Lung microvascular endothelial cell (primary cell): ENCODE measurements around the gene ZSCAN10. TPM values are rescaled to one million over a fixed set of nuclear protein-coding genes. Genes with fewer than 3 reads are reported as not detected.
"Not testable (repeated sequence)": the region's sequence is repeated elsewhere in the genome, so short reads cannot be mapped to it uniquely, and the experiment has no call there.

Experiments used
- DNase-seq, 2 donors: peaks; one replicate each; pipeline versions ENCODE4 v3.0.0 to v3.0.0-alpha.2; 2010; ENCODE audit warnings: low read depth in 2 of 2
- total RNA-seq: library from RNA; depleted of rRNA; stranded (reverse); fragments of >200 nt; gene quantifications from 2 replicates; pipeline ENCODE4 v1.2.1, GENCODE V29; 2014

The ZSCAN10 gene
- total RNA-seq, 1 donor from 2014 or later, result not detected

DNA sequence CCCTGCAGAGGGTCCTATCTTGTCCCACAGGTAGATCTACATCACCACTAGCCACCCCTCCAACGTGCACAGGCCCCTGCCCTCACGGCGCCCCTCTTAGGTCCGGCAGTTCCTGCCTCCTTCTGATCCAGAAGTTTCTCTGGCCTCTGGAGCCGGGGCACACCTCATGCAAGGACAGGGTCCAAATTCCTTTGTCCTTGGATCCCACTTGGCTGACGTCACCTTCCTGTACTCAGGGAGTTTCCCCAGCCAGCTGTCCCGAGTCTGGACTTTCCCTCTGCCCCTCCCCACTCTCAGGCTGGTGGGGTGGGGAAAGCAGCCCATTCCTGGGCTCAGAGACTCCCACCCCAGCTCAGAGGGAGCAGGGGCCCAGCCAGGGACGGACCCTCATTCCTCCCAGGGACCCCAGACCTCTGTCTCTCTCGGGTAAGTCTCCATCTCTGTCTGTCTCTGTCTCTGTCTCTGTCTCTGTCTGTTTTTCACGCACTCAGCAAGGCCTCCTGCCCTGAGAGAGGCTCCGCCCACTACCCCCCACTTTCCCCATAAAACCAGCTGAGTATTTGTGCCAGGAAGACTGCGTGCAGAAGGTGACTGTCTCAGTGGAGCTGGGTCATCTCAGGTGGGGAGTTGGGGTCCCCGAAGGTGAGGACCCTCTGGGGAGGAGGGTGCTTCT, 33.9 kb downstream of the ZSCAN10 start, which contains the start of gene IL32:
Gene IL32, plus strand, starts transcription at position 572 of the 673 bp plus-strand sequence. CDS start 172 bp downstream, outside the sequence.
- DNase-seq, result peak; percentile 81 to 91

- DNase-seq, result no peak
Measured at GRCh38 chr16:3063625-3064386, 35.3 kb downstream of the ZSCAN10 start.

GRCh38 chr16:3062553-3062952, 36.5 kb downstream of the ZSCAN10 start:
- DNase-seq, result no peak

DNA sequence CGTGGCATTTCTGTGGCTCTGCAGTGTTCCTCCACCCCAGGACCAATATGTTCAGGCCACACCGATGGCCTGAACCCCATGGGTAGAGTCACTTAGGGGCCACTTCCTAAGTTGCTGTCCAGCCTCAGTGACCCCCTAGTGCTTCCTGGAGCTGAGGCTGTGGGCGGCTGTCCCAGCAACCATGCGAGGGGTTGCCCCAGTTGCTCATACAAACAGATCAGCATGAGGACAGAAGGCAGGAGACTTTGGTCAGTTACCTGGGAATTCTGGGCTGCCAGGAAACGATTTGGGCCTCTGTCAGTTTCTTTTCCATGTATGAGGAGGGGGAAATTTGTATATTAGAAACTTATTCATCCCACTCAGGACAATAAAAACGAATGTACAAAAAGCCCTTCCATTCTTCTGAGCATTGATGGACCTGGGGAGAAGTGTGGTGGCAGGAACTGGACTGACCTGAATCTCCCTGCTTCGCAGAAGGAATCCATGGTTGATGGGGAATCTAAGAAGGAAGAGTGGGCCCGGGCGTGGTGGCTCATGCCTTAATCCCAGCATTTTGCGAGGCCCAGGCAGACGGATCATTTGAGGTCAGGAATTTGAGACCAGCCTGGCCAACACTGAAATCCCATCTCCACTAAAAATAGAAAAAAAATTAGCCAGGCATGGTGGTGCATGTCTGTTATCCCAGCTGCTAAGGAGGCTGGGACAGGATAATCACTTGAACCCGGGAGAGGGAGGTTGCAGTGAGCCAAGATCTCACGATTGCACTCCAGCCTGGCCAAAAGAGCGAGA, 38.6 kb downstream of the ZSCAN10 start:
- DNase-seq, result no peak

DNA sequence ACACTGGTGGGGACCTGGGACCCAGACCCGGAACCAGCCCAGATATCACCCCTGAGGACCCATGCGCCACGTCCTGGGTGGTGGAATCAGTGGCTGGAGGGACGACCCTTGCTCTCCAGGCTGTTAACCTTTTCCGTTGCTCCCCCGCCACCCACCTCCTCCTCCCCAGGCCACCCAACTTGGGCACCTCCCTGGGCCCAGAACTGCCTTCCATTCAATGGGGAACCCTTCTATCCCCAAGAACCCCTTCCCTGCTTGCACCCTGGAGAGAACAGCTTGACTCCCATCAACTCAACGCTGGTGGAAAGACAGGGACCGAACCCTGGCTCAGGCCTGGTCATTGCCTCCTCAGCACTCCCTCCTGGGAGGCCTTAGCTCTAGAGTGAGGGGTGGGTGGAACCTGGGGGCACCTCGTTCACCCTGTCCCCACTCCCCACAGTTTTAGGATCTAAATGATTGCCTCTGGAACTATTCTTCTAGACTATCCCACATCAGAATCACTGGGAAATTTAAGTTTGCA, 39.3 kb downstream of the ZSCAN10 start:
- DNase-seq, result no peak

- DNase-seq, result peak; percentile 84 to 88
Measured at GRCh38 chr16:3059041-3059722, 39.9 kb downstream of the ZSCAN10 start.

DNA sequence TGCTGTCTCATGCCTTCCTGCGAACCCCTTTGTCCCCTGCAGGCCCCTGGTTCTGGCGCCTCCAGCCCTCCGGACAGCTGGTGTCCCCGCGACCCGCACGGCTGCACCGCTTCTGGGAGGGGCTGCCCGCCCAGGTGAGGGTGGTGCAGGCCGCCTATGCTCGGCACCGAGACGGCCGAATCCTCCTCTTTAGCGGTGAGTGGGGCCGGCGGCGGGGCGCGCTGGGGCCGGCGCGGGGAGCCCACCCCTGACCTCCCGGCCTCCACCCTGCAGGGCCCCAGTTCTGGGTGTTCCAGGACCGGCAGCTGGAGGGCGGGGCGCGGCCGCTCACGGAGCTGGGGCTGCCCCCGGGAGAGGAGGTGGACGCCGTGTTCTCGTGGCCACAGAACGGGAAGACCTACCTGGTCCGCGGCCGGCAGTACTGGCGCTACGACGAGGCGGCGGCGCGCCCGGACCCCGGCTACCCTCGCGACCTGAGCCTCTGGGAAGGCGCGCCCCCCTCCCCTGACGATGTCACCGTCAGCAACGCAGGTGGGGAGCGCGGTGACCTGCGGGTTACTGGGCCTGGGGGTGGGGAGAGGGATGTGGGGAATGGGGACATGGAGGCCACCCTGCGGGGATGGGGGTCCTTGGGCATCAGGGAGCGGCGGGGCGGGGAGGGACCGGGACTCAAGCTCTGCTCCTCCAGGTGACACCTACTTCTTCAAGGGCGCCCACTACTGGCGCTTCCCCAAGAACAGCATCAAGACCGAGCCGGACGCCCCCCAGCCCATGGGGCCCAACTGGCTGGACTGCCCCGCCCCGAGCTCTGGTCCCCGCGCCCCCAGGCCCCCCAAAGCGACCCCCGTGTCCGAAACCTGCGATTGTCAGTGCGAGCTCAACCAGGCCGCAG, 40.7 kb downstream of the ZSCAN10 start:
- DNase-seq, result peak in 1 of 2 donors; percentile 43

DNA sequence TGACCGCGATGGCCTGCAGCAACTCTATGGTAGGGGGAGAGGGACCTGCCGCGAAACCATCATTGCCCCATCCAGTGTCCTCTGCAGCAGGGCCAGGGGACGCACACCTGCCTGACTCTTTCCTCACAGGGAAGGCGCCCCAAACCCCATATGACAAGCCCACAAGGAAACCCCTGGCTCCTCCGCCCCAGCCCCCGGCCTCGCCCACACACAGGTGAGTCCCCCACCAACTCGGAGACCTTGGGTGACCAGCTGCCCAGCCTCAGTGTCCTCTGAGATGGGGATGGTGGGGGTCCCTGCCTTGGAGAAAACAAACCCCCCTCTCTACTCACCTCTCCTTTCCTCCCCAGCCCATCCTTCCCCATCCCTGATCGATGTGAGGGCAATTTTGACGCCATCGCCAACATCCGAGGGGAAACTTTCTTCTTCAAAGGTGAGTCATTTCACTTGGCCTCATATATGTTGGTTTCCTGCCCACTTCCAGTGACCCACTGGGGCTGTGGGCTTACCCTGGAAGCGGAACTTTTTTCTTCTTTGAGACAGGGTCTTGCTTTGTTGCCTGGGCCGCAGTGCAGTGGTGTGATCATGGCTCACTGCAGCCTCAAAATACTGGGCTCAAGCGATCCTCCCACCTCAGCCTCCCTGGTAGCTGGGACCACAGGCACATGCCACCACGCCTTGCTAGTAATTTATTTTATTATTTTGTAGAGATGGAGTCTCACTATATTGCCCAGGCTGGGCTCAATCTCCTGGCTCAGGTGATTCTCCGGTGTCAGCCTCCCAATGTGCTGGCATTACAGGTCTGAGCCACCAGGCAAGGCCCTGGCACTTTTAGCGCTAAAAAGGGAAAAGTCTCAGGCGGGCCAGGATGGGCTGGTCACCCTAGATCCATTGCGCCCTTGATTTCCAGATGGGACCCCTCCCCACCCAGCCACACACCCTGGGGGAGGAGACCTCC, 41.6 kb downstream of the ZSCAN10 start:
- DNase-seq, result no peak

DNA sequence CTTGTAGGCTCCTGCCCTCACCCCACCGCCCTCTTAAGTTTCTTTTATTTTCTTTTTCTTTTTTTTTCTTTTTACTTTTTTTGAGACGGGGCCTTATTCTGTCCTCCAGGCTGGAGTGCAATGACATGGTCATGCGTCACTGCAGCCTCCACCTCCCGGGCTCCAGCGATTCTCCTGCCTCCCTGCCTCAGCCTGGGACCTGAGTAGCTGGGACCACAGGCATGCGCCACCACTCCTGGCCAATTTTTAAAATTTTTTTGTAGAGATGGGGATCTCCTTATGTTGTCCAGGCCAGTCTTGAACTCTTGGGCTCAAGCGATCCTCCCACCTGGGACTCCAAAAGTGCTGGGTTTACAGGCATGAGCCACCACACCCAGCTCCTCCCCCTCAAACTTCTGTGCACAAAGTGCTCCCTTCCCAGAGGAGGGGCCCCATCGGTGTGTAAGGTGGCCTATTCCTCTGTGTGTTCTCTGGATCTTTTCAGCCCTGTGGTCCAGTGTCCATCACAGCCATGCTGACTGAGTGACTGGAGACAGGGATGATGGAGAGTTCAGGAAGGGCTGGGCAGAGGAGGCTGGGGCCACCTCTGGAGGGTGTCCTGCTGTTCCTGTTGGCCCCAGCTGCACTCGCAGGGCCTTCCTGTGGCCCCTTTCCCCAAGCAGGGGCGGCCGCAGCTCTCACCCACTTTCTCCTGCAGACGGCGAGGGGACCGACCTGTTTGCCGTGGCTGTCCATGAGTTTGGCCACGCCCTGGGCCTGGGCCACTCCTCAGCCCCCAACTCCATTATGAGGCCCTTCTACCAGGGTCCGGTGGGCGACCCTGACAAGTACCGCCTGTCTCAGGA, 42.5 kb downstream of the ZSCAN10 start:
- no peak for DNase-seq

DNA sequence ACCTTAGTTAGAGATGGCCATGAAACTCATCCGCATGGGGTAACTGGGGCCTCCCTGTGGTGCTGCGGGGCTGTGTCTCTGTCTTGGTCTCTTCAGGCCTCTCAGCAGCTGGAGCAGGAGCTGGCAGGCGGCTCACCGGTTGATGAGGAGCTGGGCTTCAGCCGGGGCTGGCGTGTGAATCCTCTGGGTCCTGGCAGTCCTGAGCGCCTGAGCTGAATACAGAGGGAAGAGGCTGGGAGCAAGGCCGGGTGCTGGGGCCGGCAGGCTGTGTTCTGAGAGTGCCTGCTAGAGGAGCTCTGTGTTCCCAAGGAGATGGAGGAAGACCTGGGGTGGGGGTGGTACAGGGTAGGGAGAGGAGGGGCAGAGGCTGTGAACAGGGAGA, 43.4 kb downstream of the ZSCAN10 start:
- DNase-seq, result not testable (repeated sequence)

- no peak for DNase-seq
Measured at GRCh38 chr16:3054965-3055733, 43.9 kb downstream of the ZSCAN10 start.

DNA sequence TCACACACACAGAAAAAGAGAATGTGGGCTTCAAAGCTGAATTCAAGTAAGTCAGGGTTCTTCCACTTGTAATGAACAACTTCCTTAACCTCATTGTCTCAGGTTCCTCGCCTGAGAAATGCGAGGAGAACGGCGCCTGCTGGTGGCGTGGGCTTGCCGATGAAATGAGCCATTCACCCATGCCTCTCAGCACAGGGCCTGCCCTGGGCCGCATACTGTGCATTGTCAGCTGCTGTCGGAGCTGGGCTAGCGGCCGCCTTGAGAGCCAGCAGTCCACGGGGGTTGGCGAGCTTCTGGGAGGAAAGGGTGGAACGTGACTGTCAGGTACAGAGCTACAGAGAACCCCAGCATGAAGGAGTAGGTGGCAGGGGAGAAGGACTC, 45.8 kb downstream of the ZSCAN10 start:
- not testable (repeated sequence) for DNase-seq

- not testable (repeated sequence) for DNase-seq
Measured at GRCh38 chr16:3052571-3053329, 46.3 kb downstream of the ZSCAN10 start.

- DNase-seq, result no peak
Measured at GRCh38 chr16:3051494-3051893, 47.6 kb downstream of the ZSCAN10 start.

DNA sequence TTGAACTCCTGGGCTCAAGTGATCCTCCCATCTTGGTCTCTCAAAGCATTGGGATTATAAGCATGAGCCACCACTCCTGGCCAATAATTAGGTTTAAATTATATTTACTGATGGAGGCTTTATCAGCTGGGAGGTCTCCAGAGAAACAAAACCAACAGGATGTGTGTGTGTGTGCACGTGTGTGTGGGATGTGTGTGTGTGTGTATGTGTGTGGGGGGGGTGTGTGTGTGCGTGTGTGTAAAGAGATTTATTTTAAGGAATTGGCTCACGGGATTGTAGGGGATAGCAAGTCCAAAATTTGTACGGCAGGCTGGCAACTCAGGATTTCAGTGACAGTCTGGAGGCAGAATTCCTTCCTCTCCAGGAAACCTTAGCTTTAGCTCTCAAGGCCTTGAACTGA, 48.1 kb downstream of the ZSCAN10 start:
- DNase-seq, result no peak

DNA sequence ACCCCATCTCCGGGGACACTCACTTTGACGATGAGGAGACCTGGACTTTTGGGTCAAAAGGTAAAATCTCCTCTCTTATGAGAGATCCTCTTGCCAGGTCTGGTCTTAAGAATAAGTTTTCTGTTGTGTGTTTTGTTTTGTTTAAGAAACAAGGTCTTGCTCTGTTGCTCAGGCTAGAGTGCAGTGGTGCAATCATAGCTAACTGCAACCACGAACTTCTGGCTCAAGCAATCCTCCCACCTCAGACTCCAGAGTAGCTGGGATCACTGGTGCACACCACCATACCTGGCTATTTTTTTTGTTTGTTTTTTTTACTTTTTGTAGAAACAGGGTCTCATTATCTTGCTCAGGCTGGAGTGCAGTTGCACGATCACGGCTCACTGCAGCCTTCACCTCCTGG, 48.6 kb downstream of the ZSCAN10 start:
- no peak for DNase-seq
